ENCODE data around the gene MAPK1.

DNA sequence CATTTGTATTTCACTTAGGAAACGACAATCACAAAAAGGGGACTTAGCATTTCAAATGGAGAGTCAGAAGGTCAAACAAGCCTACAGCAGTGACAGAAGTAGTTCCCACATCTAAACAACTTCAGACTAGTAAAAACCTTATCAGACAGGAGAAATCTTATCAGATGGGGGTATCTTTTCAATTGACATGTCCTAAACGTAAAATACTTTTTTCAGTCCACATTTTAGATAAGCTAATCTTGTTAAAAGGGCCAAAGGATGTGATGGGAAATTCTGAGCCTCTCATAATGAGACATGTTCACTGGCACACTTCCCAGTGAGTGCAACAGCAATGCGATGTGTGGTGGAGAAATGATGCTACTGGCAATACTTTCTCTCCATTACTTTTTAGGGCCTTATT lies 2.4 kb downstream of the MAPK1 start:
- TF ChIP-seq POLR2AphosphoS5 (IDR thresholded peaks at IDR 0.05; ENCODE audit: low read depth, low read length): no peak
- no peak for TF ChIP-seq POLR2A (IDR thresholded peaks at IDR 0.05; ENCODE audit: low read depth, low read length)
- TF ChIP-seq TAF1 (IDR thresholded peaks at IDR 0.05; ENCODE audit: borderline replicate concordance, low read depth, low read length): no peak

Measured in GM12892 (cell line).